HG03066 (cell line): ENCODE measurements around the gene XDH.

Experiments
- ATAC-seq: cut with Tn5 transposase; IDR thresholded peaks from one replicate; pipeline ENCODE4 v1.9.1; 2021; ENCODE audit warnings: low read depth; ENCODE audit not compliant: unreplicated experiment

Gene XDH

DNA sequence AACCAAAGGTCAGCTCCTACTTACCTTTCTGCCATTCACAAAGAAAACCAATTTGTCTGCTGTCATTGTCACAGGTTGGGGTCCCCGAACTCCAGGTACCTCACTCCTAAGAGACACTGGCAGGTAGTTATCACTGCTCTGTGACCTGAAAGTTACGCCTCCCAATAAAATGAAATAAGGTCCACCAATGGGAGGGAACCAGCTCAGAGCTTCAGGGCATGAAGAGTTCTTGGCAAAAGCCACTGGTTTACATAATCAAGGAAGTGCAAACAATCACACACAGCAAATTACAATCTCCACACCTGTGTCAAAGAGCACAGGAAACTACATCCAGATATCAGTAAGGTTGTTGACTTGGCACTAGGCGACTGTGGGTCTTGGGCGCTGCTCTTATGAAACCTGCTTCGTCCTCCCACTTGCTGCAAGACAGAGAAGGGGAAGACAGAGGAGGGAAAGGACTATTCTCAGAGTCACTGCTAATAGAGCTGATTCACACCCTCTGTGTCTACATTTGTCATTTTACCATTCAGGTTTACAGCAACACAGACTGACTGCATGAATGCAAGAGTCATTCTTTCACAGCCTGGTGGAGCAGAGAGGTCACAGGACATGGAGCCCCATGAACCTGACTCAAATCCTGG lies at the start of gene XDH:
Gene XDH (minus strand): TSS at position 142 of the 641 bp plus-strand sequence. CDS start 76 bp downstream, at position 66.
- ATAC-seq = no peak

- ATAC-seq = no peak
Observed at GRCh38 chr2:31457651-31458050, 43.1 kb upstream of the XDH start.

DNA sequence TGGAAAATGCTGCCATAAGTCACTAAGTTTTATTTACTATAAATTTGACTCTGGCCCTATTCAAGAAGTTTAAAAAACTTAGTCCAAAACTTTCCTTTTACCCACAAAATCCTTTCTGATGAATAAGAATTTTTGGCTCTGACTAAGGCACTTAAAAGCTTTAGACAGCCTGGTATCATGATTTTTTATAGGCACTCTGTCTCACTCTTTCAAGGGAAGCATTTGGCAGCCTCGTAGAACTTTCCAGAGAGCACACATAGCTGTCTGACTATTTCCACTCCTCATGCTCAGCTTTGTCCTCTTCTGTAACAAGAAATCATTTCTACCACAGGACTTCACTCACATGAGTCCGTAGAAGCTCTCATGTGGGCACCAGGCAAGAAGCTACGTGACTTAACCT lies 32.3 kb upstream of the XDH start:
- ATAC-seq = no peak

GRCh38 chr2:31442376-31442775 lies 27.8 kb upstream of the XDH start:
- ATAC-seq = no peak

GRCh38 chr2:31440764-31441163 lies 26.2 kb upstream of the XDH start:
- ATAC-seq = no peak

DNA sequence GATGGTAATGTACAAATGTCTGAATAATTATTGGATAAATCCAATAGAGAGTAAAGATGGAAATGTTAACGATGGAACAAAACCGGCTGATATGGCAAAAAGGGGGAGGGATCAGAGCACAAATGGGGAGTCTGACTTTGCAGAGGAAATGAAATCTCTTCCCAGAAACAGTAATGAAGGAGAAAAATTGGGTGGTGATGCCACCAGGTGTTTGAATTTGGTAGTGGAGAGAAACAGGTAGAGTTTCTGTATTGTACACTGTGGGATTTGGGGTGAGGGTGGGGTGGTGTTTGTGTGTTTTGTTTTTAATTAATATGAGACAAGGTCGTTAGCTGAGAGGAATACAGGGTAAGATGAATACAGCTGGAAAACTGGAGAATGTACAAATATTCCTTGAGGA lies 20.4 kb upstream of the XDH start:
- ATAC-seq = no peak

- no peak for ATAC-seq
Observed at GRCh38 chr2:31433541-31433940, 19.0 kb upstream of the XDH start.

DNA sequence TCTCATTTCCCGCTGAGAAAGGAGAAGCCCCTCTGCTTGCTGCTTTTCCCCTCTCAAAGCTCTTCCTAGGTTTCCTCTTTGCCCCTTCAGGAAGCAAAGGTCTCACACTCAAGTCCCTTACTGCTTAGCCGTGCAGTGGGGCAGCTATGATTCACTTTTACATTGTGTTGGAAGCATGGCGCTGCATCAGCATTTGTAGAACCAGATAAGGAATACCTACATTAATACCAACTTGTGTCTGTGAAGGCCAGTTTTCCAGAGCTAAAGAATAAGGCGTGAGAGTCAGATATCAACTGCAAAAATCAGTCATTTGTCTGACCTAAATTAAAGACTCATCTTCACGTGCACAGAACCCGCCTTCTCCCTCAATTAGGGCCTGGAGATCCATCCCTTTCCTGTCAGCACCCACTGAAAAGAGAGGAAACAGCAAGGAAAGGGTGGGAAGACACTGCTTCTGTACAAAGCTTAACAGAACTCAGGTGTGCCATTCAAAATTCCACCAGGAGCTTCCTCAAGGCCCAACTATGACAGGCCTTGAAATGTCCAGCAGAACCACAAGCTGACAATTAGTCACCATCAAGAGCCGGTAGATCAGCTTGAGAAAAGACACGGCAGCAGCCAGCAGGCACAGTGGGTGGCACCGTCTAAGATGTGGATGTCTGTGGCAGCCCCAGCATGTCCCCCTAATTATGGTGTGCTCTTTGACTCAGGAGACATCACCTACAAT lies 16.1 kb upstream of the XDH start:
- ATAC-seq = no peak

DNA sequence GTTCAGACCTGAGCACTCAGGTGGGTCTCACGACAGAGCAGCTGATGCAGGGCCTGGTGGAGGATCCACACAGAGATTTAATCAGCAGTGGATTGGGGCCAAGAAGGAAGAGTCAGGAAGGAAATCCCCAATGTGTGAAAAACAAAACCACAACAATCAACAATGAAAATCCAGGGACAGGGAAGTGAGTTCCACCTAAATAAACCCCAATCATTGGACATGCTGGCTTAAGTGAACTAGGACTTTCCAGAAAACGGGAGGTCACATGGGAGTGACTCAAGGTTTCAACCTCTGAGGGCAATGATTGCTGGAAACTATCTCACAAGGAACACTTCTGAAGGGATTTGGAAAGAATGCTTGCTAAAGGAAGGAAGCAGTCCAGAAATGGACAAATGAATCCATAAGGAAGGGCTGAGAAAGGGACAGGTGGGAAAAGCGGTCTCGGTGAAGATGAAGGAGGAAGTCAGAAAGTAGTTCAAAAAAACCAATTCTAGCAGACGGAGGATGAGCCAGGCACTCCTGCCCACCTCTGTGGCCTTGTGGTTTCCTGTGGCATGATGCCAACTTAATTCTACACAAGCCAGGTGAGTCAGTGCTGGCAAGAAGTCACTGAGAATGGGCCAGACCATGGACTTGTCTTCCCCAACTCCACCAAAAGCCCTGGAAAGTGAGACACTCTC lies 15.4 kb upstream of the XDH start:
- no peak for ATAC-seq

DNA sequence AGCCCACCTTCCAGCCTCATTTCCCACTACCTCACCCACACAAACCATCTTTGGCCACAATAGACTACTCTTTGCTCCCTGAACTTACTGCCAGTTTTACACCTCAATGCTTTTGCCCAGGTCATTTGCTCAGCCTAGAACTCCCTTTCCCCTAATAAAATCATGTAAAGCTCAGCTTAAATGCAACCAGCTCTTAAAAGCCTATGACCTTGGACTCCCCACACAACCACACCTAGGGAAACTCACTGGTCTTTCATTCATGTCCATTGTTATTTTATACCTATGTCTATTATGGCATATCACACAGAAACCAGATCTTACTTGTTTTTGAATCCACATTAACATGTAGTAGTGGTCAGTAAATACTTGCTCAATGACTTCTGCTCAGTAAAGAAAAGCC lies 14.5 kb upstream of the XDH start:
- ATAC-seq = no peak

- no peak for ATAC-seq
Observed at GRCh38 chr2:31428001-31428418, 13.5 kb upstream of the XDH start.

GRCh38 chr2:31426096-31426495 lies 11.6 kb upstream of the XDH start:
- no peak for ATAC-seq

DNA sequence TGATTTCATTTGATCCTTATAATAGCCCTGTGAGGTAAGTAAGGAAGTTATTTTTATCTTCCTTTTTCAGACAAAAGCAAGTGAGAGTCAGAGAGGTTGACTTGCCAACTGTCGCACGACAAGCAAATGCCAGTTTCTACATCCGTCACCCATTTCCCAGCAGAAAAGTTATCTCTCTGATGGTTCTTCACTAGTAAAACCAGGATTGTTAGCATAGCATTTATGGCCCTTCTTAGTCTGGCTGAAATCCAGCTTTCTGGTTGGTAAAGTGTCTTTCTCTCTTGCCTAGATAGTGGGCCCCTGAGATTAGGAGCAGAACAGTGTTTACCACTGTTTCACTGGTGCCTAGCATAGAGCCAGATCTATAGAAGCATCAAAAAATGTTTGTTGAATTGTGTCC lies 7.1 kb upstream of the XDH start:
- no peak for ATAC-seq

- no peak for ATAC-seq
Observed at GRCh38 chr2:31420936-31421335, 6.4 kb upstream of the XDH start.

DNA sequence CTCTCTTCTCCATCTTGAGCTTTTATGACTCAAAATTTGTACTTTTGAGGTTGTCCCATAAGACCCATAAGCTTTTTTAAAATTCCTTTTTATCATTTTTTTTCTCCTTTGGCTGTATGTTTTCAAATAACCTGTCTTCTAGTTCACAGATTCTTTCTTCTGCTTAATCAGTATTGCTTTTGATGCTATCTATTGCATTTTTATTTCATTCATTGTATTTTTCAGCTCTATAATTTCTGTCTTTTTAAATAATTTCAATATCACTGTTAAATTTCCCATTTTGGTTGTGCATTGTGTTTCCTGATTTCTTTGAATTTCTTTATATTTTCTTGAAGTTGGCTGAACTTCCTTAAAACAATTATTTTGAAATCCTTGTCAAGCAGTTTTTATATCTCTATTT lies 4.8 kb upstream of the XDH start:
- no peak for ATAC-seq

DNA sequence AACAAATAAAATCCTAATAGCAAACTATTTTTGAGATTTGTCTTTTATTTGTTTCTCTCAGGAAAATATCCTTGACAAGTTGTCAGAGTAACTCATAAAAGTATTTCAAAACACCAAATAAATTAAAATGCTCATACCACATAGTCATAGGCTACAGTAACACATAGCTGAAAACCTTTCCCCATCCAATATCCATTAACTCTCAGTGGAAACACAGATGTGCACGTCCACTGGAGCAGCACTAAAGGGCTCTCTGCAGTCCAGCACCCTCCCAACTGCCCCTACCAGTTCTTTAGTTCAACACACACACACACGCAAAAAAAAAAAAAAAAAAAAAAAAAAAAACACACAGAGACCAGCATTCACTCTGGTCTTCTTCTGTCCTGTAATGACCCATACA lies 879 bp upstream of the XDH start:
- ATAC-seq = no peak

DNA sequence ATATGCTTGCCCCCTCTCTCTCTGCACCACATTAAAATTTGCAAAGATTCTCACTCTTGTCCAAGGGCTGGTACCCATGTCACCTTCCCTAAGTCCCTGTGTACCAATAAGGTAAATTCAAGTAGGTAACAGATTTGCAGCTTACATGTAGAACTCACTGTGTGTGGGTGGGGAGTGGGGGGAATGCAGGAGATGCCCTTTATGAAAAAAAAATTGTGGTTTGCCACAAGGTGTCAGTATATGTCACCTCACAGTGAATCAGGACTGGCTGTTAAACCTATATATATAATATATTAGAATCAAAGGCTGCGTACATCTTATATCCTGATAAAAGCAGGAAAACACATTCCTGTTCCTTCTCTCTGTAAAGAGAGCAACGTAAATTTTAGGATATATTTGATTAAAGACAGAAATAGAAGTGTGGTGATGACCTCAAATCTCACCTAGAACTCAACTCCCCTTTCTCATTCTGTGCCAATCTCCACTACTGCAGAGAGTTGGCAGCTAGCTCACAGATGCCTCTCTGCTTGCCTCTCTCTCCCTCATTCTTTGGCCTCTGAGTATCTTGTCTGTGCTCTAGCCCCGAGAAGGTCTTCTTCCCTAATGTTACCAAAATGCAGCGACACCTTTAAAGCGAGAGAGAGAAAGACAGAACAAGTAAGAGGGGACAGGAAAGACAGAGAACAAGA lies 536 bp downstream of the XDH start:
- no peak for ATAC-seq

DNA sequence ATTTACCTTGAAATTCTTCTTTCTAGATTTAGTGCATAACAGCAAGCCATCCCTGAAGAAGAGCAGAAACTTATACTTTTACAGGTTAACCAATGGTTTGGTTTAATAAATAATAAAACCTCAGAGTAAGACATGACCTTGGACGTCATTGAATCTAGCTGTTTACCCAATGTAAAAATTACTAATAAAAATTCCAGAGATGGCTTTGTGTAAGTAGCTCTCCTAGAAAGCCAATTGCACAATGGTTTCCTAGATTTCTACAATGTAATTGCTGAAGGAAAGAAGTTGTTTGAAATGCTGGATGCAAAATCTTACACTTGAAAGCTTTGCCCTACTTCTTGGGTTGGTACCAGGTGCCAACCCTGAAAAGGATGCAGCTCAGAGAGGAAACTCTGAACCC lies 1.5 kb downstream of the XDH start:
- no peak for ATAC-seq

DNA sequence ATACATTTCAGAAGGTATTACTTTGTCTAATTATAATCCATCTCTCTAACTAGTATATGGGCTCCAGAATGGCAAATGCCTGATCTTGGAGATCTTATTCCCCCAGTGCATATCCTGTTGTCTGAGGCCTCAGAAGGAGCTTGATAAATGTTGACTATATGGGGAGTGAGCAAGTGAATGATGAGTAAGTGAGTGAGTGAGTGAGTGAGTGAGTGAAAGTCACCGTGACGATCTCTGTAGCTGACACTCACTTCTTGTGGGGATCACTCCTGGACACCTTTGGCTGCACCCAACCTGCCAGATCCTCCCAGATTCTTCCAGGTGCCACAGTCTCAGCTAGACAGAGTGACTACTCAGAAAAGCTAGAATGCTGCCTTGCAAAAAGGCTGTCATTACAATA lies 2.8 kb downstream of the XDH start:
- ATAC-seq = no peak

DNA sequence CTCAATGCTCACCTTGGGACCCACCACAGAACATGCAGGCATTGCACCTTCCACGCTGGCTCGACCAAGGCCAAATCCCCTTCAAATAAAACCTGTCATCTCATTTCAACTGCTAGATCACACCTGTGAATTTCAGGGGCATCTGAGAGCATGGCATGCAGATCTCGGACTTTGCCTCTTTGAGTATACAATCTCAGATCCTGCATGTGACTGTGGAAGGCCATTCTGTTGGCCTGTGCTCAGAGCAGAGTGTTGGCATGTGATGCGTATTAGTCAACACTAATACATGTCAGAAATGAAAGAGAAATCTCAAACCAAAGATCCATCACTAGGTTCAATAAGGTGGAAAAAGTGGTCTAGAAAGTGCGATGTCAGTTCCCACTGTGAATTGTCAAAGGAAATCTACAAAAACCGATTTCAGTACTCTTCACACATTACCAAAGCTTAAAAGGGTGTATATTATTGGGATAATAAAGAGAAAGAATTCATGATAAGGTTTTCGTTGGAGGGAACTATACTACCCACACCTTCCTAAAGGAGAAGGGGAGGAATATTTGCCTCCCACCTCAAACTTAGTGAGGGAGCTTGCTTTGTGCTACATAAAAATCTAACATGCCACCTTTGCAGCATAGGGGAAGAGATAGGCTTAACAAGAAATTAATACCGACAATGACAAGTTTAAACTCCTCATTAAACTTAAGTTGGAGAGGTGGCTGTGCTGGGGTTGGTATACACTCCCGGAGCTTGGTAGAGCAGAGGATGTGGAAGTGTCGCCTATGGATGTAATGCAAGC lies 7.8 kb downstream of the XDH start:
- ATAC-seq = no peak

GRCh38 chr2:31404827-31405226 lies 9.7 kb downstream of the XDH start:
- ATAC-seq = no peak
